T-helper 22 cell (primary cell): ENCODE measurements around the gene GABRB1.

Experiments
- DNase-seq: peaks from one replicate; pipeline ENCODE4 v3.0.0-alpha.2; 2020; ENCODE audit warnings: low read depth

Gene GABRB1

DNA sequence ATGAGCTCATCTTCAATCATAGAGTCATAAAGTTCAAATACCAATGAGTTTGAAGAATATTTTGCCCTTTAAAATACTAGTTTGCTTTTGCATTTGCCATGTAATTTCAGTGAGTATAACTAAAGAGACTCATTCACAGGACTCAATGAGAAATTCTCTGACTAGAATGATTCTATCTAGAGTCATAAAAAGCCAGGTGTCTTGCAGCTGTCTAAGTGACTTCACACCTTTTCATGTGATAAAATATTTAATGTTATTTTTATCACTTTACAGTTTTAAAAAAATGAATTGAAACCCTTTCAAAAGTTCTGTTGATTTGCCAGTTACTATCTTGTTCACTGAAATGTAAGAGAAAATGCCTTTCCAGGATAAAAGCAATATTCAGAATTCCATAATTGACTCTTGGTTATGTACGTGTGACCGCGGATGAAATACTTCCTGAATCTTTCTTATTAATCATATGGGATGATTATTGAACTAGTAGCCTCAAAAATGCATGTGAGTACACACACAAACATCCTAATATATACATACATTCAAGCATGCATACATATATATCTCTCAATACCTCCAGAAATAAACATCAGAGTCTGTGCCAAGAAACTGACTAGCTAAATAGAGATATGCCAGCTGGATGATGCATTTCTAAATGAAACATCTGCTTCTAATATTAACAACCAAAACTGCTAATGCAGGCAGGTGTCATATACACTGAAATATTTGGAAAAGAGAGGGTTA, 87.0 kb downstream of the GABRB1 start:
- no peak for DNase-seq

- DNase-seq, result no peak
Observed at GRCh38 chr4:47120783-47121182, 89.4 kb downstream of the GABRB1 start.

DNA sequence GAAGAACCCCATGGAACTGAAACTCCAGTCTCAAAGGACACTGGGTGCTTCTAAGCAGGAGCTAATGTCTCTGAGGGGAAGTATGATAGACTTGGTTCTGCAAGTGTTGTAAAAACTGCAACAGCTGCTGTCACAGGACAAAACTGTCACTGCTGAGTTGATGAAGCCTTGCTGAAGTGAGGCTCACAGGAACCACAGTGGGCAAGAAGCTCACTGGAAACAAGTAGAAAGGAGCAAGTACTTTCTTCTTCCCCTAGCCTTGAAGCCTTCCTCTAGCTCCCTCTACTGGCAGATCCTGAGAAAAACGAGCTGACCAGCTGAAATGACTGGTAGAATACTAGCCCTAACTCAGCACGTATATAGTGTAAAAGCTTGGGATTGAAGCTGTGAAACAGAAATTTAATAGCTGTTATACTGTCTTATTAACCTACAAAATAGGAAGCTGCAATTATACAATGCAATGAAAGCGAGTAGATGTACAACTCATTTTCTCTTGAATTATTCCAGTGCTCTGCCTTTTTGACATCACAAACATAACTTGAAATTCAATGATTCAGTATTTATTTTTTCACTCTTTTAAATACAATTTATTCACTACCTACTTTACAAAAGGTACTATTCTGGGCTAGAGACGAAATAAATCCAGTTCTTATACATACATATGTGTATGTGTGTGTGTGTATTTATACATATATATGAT, 91.4 kb downstream of the GABRB1 start:
- no peak for DNase-seq

DNA sequence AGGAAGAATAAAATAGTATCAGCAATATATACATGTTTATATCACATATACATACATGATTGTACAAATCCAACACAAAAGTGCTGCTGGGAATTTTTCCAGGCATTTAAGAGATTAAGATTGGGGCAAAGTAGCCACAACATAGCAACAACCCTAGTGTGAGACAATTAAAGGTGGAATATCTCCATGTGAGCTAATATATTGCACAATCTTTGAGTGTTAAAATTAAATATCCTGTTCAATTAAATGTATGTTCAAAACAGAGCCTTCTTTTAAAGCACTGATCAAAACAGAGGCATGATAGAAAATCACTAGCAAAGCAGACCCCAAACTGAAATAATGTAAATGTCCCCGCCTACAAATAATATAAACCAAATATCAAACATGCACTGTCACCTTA, 97.6 kb downstream of the GABRB1 start:
- no peak for DNase-seq

GRCh38 chr4:47135210-47135609, 103.8 kb downstream of the GABRB1 start:
- DNase-seq, result no peak

GRCh38 chr4:47143261-47143660, 111.9 kb downstream of the GABRB1 start:
- no peak for DNase-seq

DNA sequence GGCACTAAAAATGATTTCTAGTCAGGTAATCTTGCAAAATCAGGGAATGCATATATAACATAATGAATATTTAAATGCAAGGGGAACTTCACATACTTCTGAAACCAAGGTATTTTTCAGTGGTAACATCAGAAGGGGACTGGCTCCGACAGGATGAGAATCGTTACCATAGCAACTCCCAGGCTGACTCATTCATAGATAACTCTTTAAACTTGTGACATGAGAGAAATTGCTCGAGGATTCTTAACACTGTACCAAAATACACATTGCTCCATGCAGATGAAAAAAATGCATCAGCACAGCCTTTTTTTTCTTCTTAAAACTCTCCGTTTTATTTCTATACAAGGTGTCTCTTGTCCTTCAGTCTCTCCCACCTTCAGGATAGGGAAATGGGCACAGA, 114.3 kb downstream of the GABRB1 start:
- no peak for DNase-seq

DNA sequence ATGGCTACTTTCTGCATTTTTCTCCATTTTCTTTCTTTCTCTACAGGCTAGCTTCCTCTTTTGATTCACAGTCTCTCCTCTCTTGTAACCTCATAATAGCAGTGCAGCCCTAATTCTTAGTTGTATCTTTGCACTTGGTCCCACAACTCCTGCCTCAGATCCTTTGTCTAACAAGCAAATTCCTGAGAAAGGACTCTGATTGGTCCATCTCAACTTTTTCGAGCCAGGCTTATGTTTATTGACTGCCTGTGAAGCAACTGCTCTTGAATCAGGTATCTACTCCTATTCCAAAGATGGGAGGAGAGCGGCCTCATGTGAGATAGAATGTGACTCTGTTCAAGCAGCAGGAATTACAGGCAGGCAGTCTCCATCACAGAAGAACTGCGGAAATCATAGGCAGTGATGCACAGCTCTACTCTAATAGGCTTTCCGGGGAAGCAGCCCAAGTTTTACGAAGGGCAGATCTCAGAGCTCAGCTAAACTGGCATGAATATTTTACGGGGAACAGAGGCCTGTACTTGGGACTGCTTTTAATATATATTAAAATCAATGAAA, 123.5 kb downstream of the GABRB1 start:
- DNase-seq, result no peak

DNA sequence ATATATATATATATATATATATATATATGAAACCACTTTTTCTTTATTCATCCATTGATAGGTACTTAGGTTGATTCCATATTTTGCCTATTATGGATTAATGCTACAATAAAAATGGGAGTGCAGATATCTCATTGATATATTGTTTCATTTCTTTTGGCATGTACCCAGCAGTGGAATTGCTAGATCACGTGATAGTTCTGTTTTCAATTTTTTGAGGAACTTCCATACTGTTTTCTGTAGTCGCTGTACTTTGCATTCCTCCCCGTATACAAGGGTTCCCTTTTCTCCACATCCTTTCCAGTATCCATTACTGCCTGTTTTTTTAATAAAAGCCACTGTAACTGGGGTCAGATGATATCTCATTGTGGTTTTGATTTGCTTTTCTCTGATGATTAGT, 124.6 kb downstream of the GABRB1 start:
- DNase-seq, result no peak

GRCh38 chr4:47160095-47160494, 128.7 kb downstream of the GABRB1 start:
- DNase-seq, result no peak

- DNase-seq, result no peak
Observed at GRCh38 chr4:47167081-47168035, 136.0 kb downstream of the GABRB1 start.

- no peak for DNase-seq
Observed at GRCh38 chr4:47184083-47184482, 152.7 kb downstream of the GABRB1 start.

GRCh38 chr4:47185761-47186160, 154.4 kb downstream of the GABRB1 start:
- DNase-seq, result no peak

DNA sequence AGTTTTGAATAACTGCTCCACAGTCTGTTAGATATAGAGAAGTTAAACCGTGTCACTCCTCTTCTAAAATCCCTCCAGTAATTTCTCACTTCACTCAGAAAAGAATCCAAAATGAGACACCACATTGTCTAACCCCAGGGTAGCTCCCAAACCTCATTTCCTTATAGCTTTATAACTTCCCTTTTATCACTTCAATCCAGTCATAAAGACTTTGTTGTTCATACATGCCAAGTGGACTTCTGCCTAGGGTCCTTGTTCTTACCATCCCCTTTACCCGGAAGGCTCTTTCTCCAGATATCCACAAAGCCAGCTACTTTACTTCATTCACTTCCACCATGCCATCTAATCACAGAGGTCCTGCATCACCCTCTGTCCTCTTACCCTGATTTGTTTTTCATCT, 156.2 kb downstream of the GABRB1 start:
- no peak for DNase-seq

DNA sequence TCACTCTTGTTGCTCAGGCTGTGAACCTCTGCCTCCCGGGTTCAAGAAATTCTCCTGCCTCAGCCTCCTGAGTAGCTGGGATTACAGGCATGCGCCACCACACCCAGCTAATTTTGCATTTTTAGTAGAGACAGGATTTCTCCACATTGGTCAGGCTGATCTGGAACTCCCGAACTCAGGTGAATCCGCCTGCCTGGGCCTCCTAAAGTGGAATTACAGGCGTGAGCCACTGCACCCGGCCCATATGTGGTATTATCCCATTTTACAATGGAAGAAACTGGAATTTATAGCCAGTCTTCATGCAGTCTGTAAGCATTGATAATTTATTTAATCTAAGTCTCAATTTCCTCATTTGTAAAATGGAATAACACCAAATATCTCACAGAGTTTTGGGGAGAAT, 161.8 kb downstream of the GABRB1 start:
- no peak for DNase-seq

GRCh38 chr4:47194036-47194737, 162.8 kb downstream of the GABRB1 start:
- DNase-seq, result no peak

DNA sequence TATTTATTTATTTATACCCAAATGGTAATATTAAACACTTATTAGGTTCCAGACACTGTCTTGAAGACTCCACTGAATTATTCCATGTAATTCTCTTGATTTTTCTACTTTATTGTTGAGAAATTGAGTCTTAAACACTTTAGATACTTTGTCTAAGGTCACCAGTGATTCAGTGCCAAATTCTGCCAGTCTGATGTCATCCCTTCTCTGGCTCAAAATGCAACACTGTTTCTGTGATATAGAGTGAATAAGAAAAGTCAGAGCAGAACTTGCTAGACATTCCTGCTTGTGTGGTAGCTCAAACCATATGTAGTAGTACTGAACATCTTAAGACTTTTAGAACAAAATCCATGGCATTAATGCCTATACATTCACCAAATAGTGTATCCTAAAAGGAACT, 164.3 kb downstream of the GABRB1 start:
- no peak for DNase-seq

GRCh38 chr4:47198791-47199190, 167.4 kb downstream of the GABRB1 start:
- no peak for DNase-seq

DNA sequence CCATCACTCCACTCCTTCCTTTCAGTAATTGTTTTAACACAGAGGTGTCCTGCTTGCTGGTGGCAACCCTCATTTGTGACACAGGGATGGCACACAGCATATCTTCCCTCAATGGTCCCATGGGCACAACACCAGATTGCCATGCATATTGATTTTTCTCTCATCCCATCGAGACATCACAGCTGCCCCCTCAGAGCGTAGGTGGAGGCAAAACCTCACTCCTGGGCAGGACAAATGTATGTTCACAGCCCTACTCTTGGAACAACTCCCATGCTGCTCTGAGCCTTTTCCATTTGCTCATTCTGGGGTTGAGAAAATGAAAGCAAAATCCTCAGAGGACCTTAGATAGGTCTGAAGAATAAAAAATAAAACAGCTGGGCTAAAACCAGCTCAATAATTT, 172.2 kb downstream of the GABRB1 start:
- DNase-seq, result no peak

DNA sequence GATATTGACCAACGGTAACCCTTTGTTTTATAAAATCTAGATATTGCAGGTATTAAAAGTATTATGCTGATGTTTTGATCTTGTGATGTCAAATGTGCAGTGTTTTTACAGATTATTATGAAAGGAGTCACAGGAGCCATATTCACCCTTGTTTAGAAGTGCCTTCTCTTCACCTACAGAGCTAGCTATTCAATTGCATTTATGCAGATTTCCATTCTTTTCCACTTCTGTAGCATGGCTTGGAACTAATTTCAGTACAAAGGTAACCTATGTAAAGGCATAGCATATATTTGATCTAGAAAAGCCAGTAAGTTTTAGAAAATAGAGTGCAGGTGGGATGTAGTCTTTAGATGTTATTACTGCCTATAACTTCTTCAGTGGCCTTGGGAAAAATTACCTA, 176.2 kb downstream of the GABRB1 start:
- DNase-seq, result no peak

GRCh38 chr4:47209833-47210232, 178.5 kb downstream of the GABRB1 start:
- DNase-seq, result no peak

- DNase-seq, result no peak
Observed at GRCh38 chr4:47210828-47211227, 179.5 kb downstream of the GABRB1 start.
